OCI-LY7 (cell line): ENCODE measurements around the gene CALD1.

Source experiments
- CTCF ChIP-seq: fragments of 200-600 bp; sonication (generic); conservative IDR thresholded peaks from 2 replicates; pipeline ENCODE4 v1.5.1; 2014; ENCODE audit warnings: mild to moderate bottlenecking, antibody characterized with exemption, low read length, moderate library complexity, mixed read lengths
- EZH2phosphoT487 ChIP-seq: fragments of 200-600 bp; sonication (generic); IDR thresholded peaks from 2 replicates; pipeline ENCODE4 v1.6.1; 2018; ENCODE audit warnings: low read depth, borderline replicate concordance, mild to moderate bottlenecking, mixed run types, antibody characterized with exemption, low read length, moderate library complexity, mixed read lengths

- no peak for TF ChIP-seq CTCF
- no peak for TF ChIP-seq EZH2phosphoT487
Measured at GRCh38 chr7:134744569-134744968, 34.9 kb upstream of the CALD1 start.
